GM12874 (cell line): ENCODE results near the gene TPSB2.

ENCODE experiments used
- CTCF ChIP-seq: IDR thresholded peaks from 2 replicates; pipeline ENCODE4 v1.5.1; 2011; ENCODE audit warnings: low read depth, mild to moderate bottlenecking, control low read depth, low read length, moderate library complexity; ENCODE audit not compliant: insufficient read depth

Gene TPSB2

DNA sequence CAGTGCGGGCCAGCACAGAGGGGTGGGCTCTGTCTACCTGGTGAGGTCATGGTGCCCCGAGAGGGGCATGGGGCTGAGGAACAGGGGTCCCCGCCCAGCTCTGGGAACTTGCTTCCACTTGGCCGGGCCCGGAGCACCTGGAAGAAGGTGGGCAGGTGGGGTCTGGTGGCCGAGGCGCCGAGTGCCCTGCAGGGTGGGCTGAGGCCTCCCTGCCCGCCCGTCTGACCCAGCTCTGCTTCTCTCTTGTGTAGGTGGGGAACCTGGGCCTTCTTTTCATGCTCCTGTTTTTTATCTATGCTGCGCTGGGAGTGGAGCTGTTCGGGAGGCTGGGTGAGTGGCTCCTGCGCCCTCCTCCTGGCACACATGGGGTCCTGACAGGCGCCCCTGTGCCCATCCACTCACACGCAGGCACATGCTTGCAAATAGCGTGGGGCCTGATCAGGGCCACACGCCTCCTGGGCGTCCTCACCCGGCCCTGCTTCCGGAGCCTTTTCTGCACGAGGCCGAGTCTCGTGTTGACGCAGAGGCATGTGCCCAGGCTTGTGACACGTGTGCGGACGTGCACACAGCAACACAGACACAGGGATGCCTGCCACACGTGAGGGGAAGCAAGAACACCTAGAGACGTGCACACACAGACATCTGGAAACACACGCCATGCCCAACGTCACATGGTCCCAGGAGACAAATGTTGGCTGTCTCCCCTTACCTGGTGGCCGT is 13.1 kb downstream of the TPSB2 start:
- no peak for TF ChIP-seq CTCF

- no peak for TF ChIP-seq CTCF
These were observed 13.7 kb downstream of the TPSB2 start for GRCh38 chr16:1216296-1216619.

DNA sequence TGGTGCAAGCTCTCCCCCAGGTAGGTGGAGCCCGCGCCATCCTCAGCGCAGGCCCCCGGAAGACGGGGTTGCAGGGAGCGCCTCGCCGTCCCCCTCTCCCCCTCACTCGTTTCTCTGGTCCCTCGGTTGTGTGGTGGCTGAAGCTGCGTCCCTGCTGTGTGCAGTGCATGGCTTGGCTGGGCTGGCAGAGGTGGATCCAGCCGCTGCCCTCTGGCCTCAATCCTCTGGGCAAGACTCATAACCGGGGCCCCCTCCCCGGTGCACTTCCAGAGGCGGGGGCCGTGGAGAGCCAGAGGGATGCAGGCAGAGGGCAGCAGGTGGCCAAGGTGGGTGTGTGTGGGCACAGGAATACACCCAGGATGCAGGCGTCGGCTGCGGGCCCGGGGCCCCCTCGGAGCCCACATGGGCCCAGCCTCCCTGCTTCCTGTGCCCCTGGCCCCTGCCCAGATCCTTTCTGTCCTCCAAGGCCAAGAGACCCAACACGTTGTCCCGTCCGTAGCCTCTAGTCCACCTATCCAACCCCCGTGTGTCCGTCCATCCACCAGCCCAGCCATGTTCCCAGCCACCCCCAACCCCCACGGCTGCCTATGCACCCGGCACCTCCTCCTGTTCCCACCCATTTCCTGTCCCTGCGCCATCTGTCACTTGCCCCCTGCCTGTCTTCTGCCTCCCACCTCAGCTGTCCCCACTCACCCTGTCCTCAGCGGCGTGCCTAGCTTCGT is 14.2 kb downstream of the TPSB2 start:
- no peak for TF ChIP-seq CTCF

DNA sequence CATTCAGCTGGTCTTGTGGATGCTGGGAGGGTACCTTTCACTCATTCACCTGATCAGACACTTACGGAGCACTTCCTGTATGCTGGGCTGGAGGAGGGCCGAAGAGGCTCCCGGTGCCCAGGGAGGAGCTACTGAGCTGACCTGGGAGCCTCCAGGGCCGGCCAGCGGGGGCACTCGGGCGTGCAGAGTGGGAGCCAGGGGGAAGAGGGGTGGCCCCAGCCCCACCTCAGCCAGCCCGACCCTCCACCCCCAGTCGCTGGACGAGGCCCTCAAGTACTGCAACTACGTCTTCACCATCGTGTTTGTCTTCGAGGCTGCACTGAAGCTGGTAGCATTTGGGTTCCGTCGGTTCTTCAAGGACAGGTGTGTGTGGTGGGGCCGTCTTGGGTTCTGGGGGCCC is 15.3 kb downstream of the TPSB2 start:
- no peak for TF ChIP-seq CTCF

GRCh38 chr16:1213796-1214372 is 16.1 kb downstream of the TPSB2 start:
- no peak for TF ChIP-seq CTCF

GRCh38 chr16:1213231-1213630 is 16.8 kb downstream of the TPSB2 start:
- no peak for TF ChIP-seq CTCF

DNA sequence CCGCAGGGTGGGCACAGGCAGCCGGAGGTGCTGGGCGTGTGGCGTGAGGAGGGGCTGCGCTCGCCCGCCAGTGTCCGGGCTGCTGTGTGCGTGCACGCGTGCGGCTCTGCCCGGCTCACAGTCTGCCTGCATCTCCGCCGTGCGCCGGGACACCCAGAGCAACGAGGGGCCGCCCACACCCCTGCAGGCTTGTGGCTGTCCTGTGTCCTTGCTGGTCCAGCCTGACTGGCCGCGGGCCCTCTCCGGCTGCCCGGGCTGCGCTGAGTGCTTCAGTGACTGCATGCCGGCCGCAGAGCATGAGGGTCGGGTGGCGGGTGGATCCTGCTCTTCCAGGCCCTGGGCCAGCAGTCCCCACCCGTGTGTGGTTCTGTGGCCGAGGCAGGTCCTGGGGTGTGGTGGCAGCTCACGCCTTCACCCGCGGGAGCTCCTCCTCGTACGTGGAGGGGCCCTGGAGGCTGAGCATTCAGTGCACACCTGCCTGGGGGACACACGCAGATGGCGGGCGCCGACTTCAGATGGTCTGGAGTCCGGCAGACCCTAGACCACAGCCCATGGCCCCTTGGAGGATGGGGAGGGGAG is 17.3 kb downstream of the TPSB2 start:
- no peak for TF ChIP-seq CTCF
